Mesenchymal stem cell (in vitro differentiated cells and primary cell): Measurements from ENCODE around the gene TEC.

Experiments
- DNase-seq: peaks from one replicate; pipeline ENCODE4 v3.0.0-alpha.2; 2013
- H2AFZ ChIP-seq: one replicate; pipeline ENCODE4 v1.6.1; 2013; ENCODE audit warnings: low read depth, mild to moderate bottlenecking, control low read depth, inconsistent platforms, low read length, moderate library complexity
- H2AK5ac ChIP-seq: 2 replicates; pipeline ENCODE4 v1.6.1; 2013; ENCODE audit warnings: low read length, moderate library complexity, mild to moderate bottlenecking, inconsistent platforms; ENCODE audit not compliant: severe bottlenecking
- H2BK120ac ChIP-seq: one replicate; pipeline ENCODE4 v1.6.1; 2013; ENCODE audit warnings: low read depth, mild to moderate bottlenecking, inconsistent platforms, low read length, moderate library complexity
- H2BK12ac ChIP-seq, 2 experiments: one replicate each; pipeline ENCODE4 v1.6.1; 2013; ENCODE audit warnings: inconsistent platforms in 2 of 2, low read length in 2 of 2, mild to moderate bottlenecking in 2 of 2, moderate library complexity in 2 of 2, control low read depth in 1 of 2
- H2BK15ac ChIP-seq: one replicate; pipeline ENCODE4 v1.6.1; 2013; ENCODE audit warnings: mild to moderate bottlenecking, low read depth, inconsistent platforms; ENCODE audit not compliant: poor library complexity, severe bottlenecking
- H2BK5ac ChIP-seq: 2 replicates; pipeline ENCODE4 v1.6.1; 2013; ENCODE audit warnings: low read depth, mild to moderate bottlenecking, low read length, control low read depth, inconsistent platforms; ENCODE audit not compliant: poor library complexity, severe bottlenecking
- H3K14ac ChIP-seq, 2 experiments: one replicate each; pipeline ENCODE4 v1.6.1; 2013; ENCODE audit warnings: inconsistent platforms in 2 of 2, low read length in 2 of 2, control low read depth in 1 of 2, mild to moderate bottlenecking in 1 of 2, moderate library complexity in 1 of 2
- H3K18ac ChIP-seq, 2 experiments: one replicate each; pipeline ENCODE4 v1.6.1; 2013; ENCODE audit warnings: inconsistent platforms in 2 of 2, low read length in 2 of 2, control low read depth in 1 of 2, low read depth in 1 of 2, mild to moderate bottlenecking in 1 of 2
- H3K23ac ChIP-seq, 2 experiments: one replicate each; pipeline ENCODE4 v1.6.1; 2013; ENCODE audit warnings: inconsistent platforms in 2 of 2, low read length in 2 of 2, mild to moderate bottlenecking in 2 of 2, moderate library complexity in 2 of 2, control low read depth in 1 of 2
- H3K27ac ChIP-seq: 2 replicates; pipeline ENCODE4 v1.5.1; 2013; ENCODE audit warnings: mild to moderate bottlenecking, moderate library complexity, low read length, control low read depth, inconsistent platforms; ENCODE audit not compliant: poor library complexity, severe bottlenecking
- H3K27me3 ChIP-seq, 2 experiments: 2 replicates each; pipeline versions ENCODE4 v1.6.1 to v1.7.0; 2013; ENCODE audit warnings: low read length in 2 of 2, mild to moderate bottlenecking in 2 of 2, moderate library complexity in 2 of 2, control low read depth in 1 of 2, inconsistent platforms in 1 of 2; ENCODE audit not compliant: control insufficient read depth in 1 of 2, insufficient read depth in 1 of 2
- H3K36me3 ChIP-seq, 2 experiments: 2 replicates each; pipeline versions ENCODE4 v1.6.1 to v1.7.0; 2013; ENCODE audit warnings: low read length in 2 of 2, control low read depth in 1 of 2, inconsistent platforms in 1 of 2, low read depth in 1 of 2, mild to moderate bottlenecking in 1 of 2; ENCODE audit not compliant: insufficient read depth in 2 of 2, control insufficient read depth in 1 of 2
- H3K4ac ChIP-seq, 2 experiments: one replicate each; pipeline ENCODE4 v1.6.1; 2013; ENCODE audit warnings: inconsistent platforms in 2 of 2, low read length in 2 of 2, mild to moderate bottlenecking in 2 of 2, moderate library complexity in 2 of 2, control low read depth in 1 of 2, low read depth in 1 of 2
- H3K4me1 ChIP-seq: 2 replicates; pipeline ENCODE4 v1.6.1; 2013; ENCODE audit warnings: low read depth, low read length, control low read depth; ENCODE audit not compliant: control insufficient read depth, insufficient read depth
- H3K4me2 ChIP-seq: 2 replicates; pipeline ENCODE4 v1.6.1; 2013; ENCODE audit warnings: low read length, mild to moderate bottlenecking, inconsistent platforms; ENCODE audit not compliant: poor library complexity, severe bottlenecking
- H3K4me3 ChIP-seq, 2 experiments: 2 replicates each; pipeline versions ENCODE4 v1.5.1 to v1.7.0; 2013; ENCODE audit warnings: low read length in 2 of 2, mild to moderate bottlenecking in 2 of 2, control low read depth in 1 of 2, low read depth in 1 of 2; ENCODE audit not compliant: insufficient read depth in 1 of 2
- H3K79me1 ChIP-seq: replicated peaks from 2 replicates; pipeline ENCODE4 v1.6.1; 2013; ENCODE audit warnings: mild to moderate bottlenecking, control low read depth, low read length, inconsistent platforms; ENCODE audit not compliant: poor library complexity, severe bottlenecking
- H3K9ac ChIP-seq: 2 replicates; pipeline ENCODE4 v1.7.0; 2013; ENCODE audit warnings: mild to moderate bottlenecking, low read length, moderate library complexity
- H3K9me3 ChIP-seq: 2 replicates; pipeline ENCODE4 v1.7.0; 2013; ENCODE audit warnings: mild to moderate bottlenecking, low read length; ENCODE audit not compliant: control insufficient read depth
- H4K8ac ChIP-seq: one replicate; pipeline ENCODE4 v1.6.1; 2013; ENCODE audit warnings: inconsistent platforms, mild to moderate bottlenecking, low read length, moderate library complexity
- H4K91ac ChIP-seq: one replicate; pipeline ENCODE4 v1.6.1; 2013; ENCODE audit warnings: mild to moderate bottlenecking, low read length, inconsistent platforms
- WGBS: methylation state at CpG from one replicate; pipeline ENCODE4 v1.1.7; 2013; ENCODE audit warnings: mixed read lengths; 5-methylcytosine and 5-hydroxymethylcytosine counted together

The TEC gene

DNA sequence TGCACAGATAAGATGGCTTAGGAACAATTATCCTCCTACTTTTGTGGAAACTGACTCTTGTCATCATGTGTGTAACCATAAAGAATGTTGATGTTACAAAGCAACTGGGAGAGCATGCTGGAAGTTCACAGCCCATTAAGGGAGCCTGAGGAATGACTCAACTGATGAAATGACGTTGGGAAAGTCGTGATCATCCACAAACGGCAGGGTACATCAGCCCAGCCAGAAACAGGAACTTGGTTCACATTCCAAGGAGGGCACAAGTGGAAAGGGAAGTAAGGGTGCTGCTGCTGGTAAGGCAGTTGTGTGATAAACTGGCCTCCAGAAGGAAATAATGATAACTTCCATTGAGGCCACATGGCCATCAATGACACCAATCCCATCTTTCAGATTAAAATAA is 6.7 kb downstream of the TEC start:
- H3K36me3 ChIP-seq = no peaks in the 10 kb centered on the region
- no peak overlapping the region for H2BK15ac ChIP-seq
- H4K8ac ChIP-seq = peak overlapping the region; percentile 3
- WGBS = 48% methylated on average over 3 of the region's 3 CpGs
- no peak overlapping the region for H3K9ac ChIP-seq
- H2BK120ac ChIP-seq = no peak overlapping the region
- peaks cover 27% of the 10 kb centered on the region for H3K79me1 ChIP-seq
- H3K18ac ChIP-seq = no peak overlapping the region
- H3K4ac ChIP-seq = no peak overlapping the region
- H2BK5ac ChIP-seq = no peak overlapping the region
- no peak overlapping the region for H3K4me3 ChIP-seq
- no peaks in the 10 kb centered on the region for H3K9me3 ChIP-seq
- H3K14ac ChIP-seq = peak overlapping the region in 1 of 2 experiments; percentile 30
- no peak overlapping the region for H2AFZ ChIP-seq
- H2BK12ac ChIP-seq = no peak overlapping the region
- H3K4me2 ChIP-seq = no peak overlapping the region
- H3K4me1 ChIP-seq = peaks cover 3% of the 10 kb centered on the region
- H3K27me3 ChIP-seq = no peaks in the 10 kb centered on the region
- no peak overlapping the region for H3K23ac ChIP-seq
- H3K27ac ChIP-seq = no peak overlapping the region
- no peak overlapping the region for H2AK5ac ChIP-seq
- peak; percentile 82 for DNase-seq
- no peak overlapping the region for H4K91ac ChIP-seq

DNA sequence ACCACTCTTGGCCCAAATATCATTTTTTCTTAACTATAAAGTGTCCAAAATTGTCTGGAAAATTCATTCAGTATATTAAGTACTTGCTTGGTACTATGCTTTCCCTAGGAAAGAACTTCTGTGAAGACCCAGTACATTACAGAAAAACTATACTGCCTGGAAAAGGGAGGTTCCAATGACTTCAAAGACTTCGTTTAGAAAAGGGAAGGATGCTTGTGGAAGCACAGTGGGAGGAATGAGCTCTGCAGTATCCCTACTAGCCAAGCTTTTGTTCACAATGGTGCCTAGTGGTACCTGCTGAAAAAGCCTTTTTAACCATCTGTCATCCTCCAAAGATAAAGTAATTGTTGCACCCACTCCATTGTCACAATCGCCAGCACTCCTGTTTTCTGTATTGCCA is 7.2 kb downstream of the TEC start:
- Histone ChIP-seq H3K4me3 (no peak overlapping the region), H3K9me3 (no peaks in the 10 kb centered on the region), H3K4me1 (peaks cover 3% of the 10 kb centered on the region), H3K4ac (no peak overlapping the region), H3K14ac (no peak overlapping the region), H3K27ac (no peak overlapping the region), H3K18ac (no peak overlapping the region), H3K27me3 (no peaks in the 10 kb centered on the region), H2BK12ac (no peak overlapping the region), H3K36me3 (no peaks in the 10 kb centered on the region), H2AK5ac (no peak overlapping the region), H2BK120ac (no peak overlapping the region), H4K91ac (no peak overlapping the region), H2BK15ac (no peak overlapping the region), H4K8ac (no peak overlapping the region), H3K23ac (no peak overlapping the region), H3K9ac (no peak overlapping the region), H3K4me2 (no peak overlapping the region), H3K79me1 (peaks cover 23% of the 10 kb centered on the region), H2BK5ac (no peak overlapping the region), H2AFZ (no peak overlapping the region)
- 94% methylated on average over 2 of the region's 2 CpGs for WGBS
- DNase-seq = no peak

GRCh38 chr4:48261281-48261680 is 8.4 kb downstream of the TEC start:
- no peak overlapping the region for H2AFZ ChIP-seq
- peaks cover 21% of the 10 kb centered on the region for H3K79me1 ChIP-seq
- H4K91ac ChIP-seq = no peak overlapping the region
- peaks cover 3% of the 10 kb centered on the region for H3K4me1 ChIP-seq
- no peak overlapping the region for H3K27ac ChIP-seq
- no peak overlapping the region for H2BK120ac ChIP-seq
- no peak overlapping the region for H3K9ac ChIP-seq
- no peak overlapping the region for H3K4ac ChIP-seq
- DNase-seq = no peak
- H3K4me3 ChIP-seq = no peak overlapping the region
- no peak overlapping the region for H2BK5ac ChIP-seq
- H3K27me3 ChIP-seq = no peaks in the 10 kb centered on the region
- no peak overlapping the region for H3K18ac ChIP-seq
- no peak overlapping the region for H4K8ac ChIP-seq
- H2BK12ac ChIP-seq = no peak overlapping the region
- no peak overlapping the region for H3K14ac ChIP-seq
- WGBS = 100% methylated on average over 1 of the region's 1 CpG
- H3K23ac ChIP-seq = no peak overlapping the region
- H2BK15ac ChIP-seq = no peak overlapping the region
- H3K4me2 ChIP-seq = no peak overlapping the region
- H3K36me3 ChIP-seq = no peaks in the 10 kb centered on the region
- H2AK5ac ChIP-seq = no peak overlapping the region
- H3K9me3 ChIP-seq = no peaks in the 10 kb centered on the region

DNA sequence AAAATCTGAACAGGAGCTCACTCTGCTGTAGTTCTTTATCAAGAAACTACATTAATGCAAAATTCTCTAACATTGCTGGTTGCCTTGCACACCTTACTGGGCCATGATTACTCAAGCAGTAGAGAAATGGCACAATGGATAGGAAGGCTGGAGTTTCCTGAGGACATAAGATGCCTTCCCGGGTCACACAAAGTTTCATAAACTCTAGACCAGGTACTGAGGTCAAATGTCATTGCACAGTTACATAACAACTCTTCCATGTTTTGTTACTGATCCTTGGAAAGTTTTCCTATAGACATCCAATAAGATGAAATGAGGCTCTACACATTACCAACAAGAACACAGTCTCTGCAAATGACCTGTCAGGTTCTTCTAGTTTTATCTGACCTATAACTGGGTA is 9.9 kb downstream of the TEC start:
- H3K4ac ChIP-seq = no peak overlapping the region
- no peaks in the 10 kb centered on the region for H3K36me3 ChIP-seq
- no peak overlapping the region for H3K9ac ChIP-seq
- H3K9me3 ChIP-seq = no peaks in the 10 kb centered on the region
- no peak overlapping the region for H3K14ac ChIP-seq
- no peaks in the 10 kb centered on the region for H3K27me3 ChIP-seq
- no peak overlapping the region for H4K8ac ChIP-seq
- peaks cover 21% of the 10 kb centered on the region for H3K79me1 ChIP-seq
- DNase-seq = no peak
- 100% methylated on average over 1 of the region's 1 CpG for WGBS
- no peak overlapping the region for H3K4me2 ChIP-seq
- H4K91ac ChIP-seq = no peak overlapping the region
- H2BK5ac ChIP-seq = no peak overlapping the region
- H3K27ac ChIP-seq = no peak overlapping the region
- no peak overlapping the region for H2BK120ac ChIP-seq
- H3K4me1 ChIP-seq = peaks cover 3% of the 10 kb centered on the region
- H2AK5ac ChIP-seq = no peak overlapping the region
- no peak overlapping the region for H3K18ac ChIP-seq
- H2BK15ac ChIP-seq = no peak overlapping the region
- no peak overlapping the region for H2AFZ ChIP-seq
- no peak overlapping the region for H2BK12ac ChIP-seq
- no peak overlapping the region for H3K4me3 ChIP-seq
- no peak overlapping the region for H3K23ac ChIP-seq
